SU-DHL-6 (cell line): ENCODE results near the gene FCHSD2.
A peak's percentile ranks its signal among the peaks of the same experiment; 100 is the strongest.
"Not testable (repeated sequence)": the region's sequence is repeated elsewhere in the genome, so short reads cannot be mapped to it uniquely, and the experiment has no call there.

Source experiments
- H2AFZ ChIP-seq: fragments of 200-600 bp; sonication (generic); 2 replicates; pipeline ENCODE4 v1.6.1; 2014; ENCODE audit warnings: low read depth, mild to moderate bottlenecking, moderate library complexity, mixed read lengths, antibody characterized with exemption, low read length; ENCODE audit not compliant: severe bottlenecking
- H3F3A ChIP-seq: fragments of 200-600 bp; shearing (Covaris generic); 2 replicates; pipeline ENCODE4 v1.6.0; 2016; ENCODE audit warnings: antibody characterized with exemption, mild to moderate bottlenecking; ENCODE audit not compliant: insufficient read depth
- H3K27ac ChIP-seq: fragments of 200-600 bp; sonication (generic); 2 replicates; pipeline ENCODE4 v1.5.1; 2016; ENCODE audit warnings: low read depth, mild to moderate bottlenecking, low read length, moderate library complexity, mixed read lengths
- H3K27me3 ChIP-seq: fragments of 200-600 bp; sonication (generic), shearing (Covaris generic); 2 replicates; pipeline ENCODE4 v1.6.0; 2014; ENCODE audit warnings: mild to moderate bottlenecking, low read length
- H3K36me3 ChIP-seq: fragments of 200-600 bp; sonication (generic); 2 replicates; pipeline ENCODE4 v1.6.1; 2014; ENCODE audit warnings: mild to moderate bottlenecking, low read length, mixed read lengths
- H3K4me2 ChIP-seq: fragments of 300-600, 200-600 bp; shearing (Covaris generic), sonication (generic); 2 replicates; pipeline ENCODE4 v1.6.0; 2014; ENCODE audit warnings: low read length, low read depth, mild to moderate bottlenecking; ENCODE audit not compliant: poor library complexity, severe bottlenecking
- H3K4me3 ChIP-seq: fragments of 200-600 bp; sonication (generic); 2 replicates; pipeline ENCODE4 v1.5.1; 2014; ENCODE audit warnings: antibody characterized with exemption, low read length, mild to moderate bottlenecking, mixed read lengths; ENCODE audit not compliant: insufficient read depth, poor library complexity, severe bottlenecking
- H3K79me2 ChIP-seq: fragments of 200-600 bp; sonication (generic); 2 replicates; pipeline ENCODE4 v1.6.1; 2014; ENCODE audit warnings: mild to moderate bottlenecking, low read length, moderate library complexity; ENCODE audit not compliant: insufficient read depth
- H3K9ac ChIP-seq: fragments of 200-600 bp; sonication (generic); 2 replicates; pipeline ENCODE4 v1.7.0; 2014; ENCODE audit warnings: mild to moderate bottlenecking, low read length
- H3K9me2 ChIP-seq: fragments of 200-600 bp; sonication (generic); replicated peaks from 2 replicates; pipeline ENCODE4 v1.6.1; 2014; ENCODE audit warnings: low read length; ENCODE audit not compliant: insufficient read depth
- H3K9me3 ChIP-seq: fragments of 200-600 bp; sonication (generic); 2 replicates; pipeline ENCODE4 v1.6.1; 2014; ENCODE audit warnings: low read length, mixed read lengths; ENCODE audit not compliant: insufficient read depth
- H4K20me1 ChIP-seq: fragments of 200-600 bp; sonication (generic); 2 replicates; pipeline ENCODE4 v1.6.1; 2014; ENCODE audit warnings: low read depth, mild to moderate bottlenecking, antibody characterized with exemption, low read length, moderate library complexity, mixed read lengths
- CTCF ChIP-seq: fragments of 200-600 bp; sonication (generic); IDR thresholded peaks from one replicate; pipeline ENCODE4 v1.5.1; 2017; ENCODE audit warnings: antibody characterized with exemption, mild to moderate bottlenecking, low read length, moderate library complexity; ENCODE audit not compliant: insufficient read depth, poor library complexity, severe bottlenecking
- EZH2phosphoT487 ChIP-seq: fragments of 200-600 bp; sonication (generic), shearing (Covaris generic); conservative IDR thresholded peaks from 2 replicates; pipeline ENCODE4 v1.6.1; 2018; ENCODE audit warnings: mild to moderate bottlenecking, antibody characterized with exemption, low read length, moderate library complexity, mixed read lengths

The FCHSD2 gene

GRCh38 chr11:73135346-73136284 is 6.5 kb downstream of the FCHSD2 start:
- Histone ChIP-seq H4K20me1 (peaks cover 4% of the 10 kb centered on the region; the same call in 1 of the 2 replicates), H3K9me2 (no peaks in the 10 kb centered on the region), H3K9me3 (no peaks in the 10 kb centered on the region), H3K27me3 (no peaks in the 10 kb centered on the region), H3K36me3 (peaks cover 71% of the 10 kb centered on the region), H3K4me3 (no peak overlapping the region), H3K79me2 (peaks cover 100% of the 10 kb centered on the region), H3K9ac (no peak overlapping the region), H3K4me2 (peak overlapping the region; percentile 93), H2AFZ (no peak overlapping the region), H3F3A (peaks cover 48% of the 10 kb centered on the region), H3K27ac (peak overlapping the region; percentile 95; the same call in 1 of the 2 replicates)
- TF ChIP-seq CTCF, result no peak
- TF ChIP-seq EZH2phosphoT487, result no peak

- Histone ChIP-seq H3K79me2 (peaks cover 100% of the 10 kb centered on the region), H3K36me3 (peaks cover 60% of the 10 kb centered on the region), H4K20me1 (peaks cover 15% of the 10 kb centered on the region; the same call in 1 of the 2 replicates), H3F3A (peaks cover 38% of the 10 kb centered on the region)
- H3K27me3 ChIP-seq, H3K4me3 ChIP-seq, H2AFZ ChIP-seq, H3K9me2 ChIP-seq, H3K9ac ChIP-seq, H3K4me2 ChIP-seq, H3K27ac ChIP-seq, H3K9me3 ChIP-seq: not testable (repeated sequence)
Observed at GRCh38 chr11:73132349-73132748, 9.8 kb downstream of the FCHSD2 start.

GRCh38 chr11:73130181-73130580 is 11.9 kb downstream of the FCHSD2 start:
- no peaks in the 10 kb centered on the region for H3K27me3 ChIP-seq
- TF ChIP-seq EZH2phosphoT487 (no peak), CTCF (no peak)
- peaks cover 18% of the 10 kb centered on the region; the same call in 1 of the 2 replicates for H4K20me1 ChIP-seq
- H3F3A ChIP-seq, result peaks cover 19% of the 10 kb centered on the region
- no peak overlapping the region for H2AFZ ChIP-seq
- H3K9me3 ChIP-seq, result no peaks in the 10 kb centered on the region
- no peak overlapping the region for H3K9ac ChIP-seq
- peaks cover 98% of the 10 kb centered on the region for H3K79me2 ChIP-seq
- H3K4me2 ChIP-seq, result no peak overlapping the region
- H3K27ac ChIP-seq, result no peak overlapping the region
- no peaks in the 10 kb centered on the region for H3K9me2 ChIP-seq
- no peak overlapping the region for H3K4me3 ChIP-seq
- peaks cover 69% of the 10 kb centered on the region for H3K36me3 ChIP-seq

GRCh38 chr11:73129198-73129597 is 12.9 kb downstream of the FCHSD2 start:
- Histone ChIP-seq H3K9me3 (no peaks in the 10 kb centered on the region), H3K79me2 (peaks cover 98% of the 10 kb centered on the region), H4K20me1 (peaks cover 22% of the 10 kb centered on the region; the same call in 1 of the 2 replicates), H3K9ac (no peak overlapping the region), H3K9me2 (no peaks in the 10 kb centered on the region), H3K4me2 (no peak overlapping the region), H3K27me3 (no peaks in the 10 kb centered on the region), H3K36me3 (peaks cover 71% of the 10 kb centered on the region), H2AFZ (no peak overlapping the region), H3K27ac (no peak overlapping the region), H3F3A (peaks cover 17% of the 10 kb centered on the region), H3K4me3 (no peak overlapping the region)
- TF ChIP-seq EZH2phosphoT487 (no peak), CTCF (no peak)
